Suppressor macrophage treated with lipopolysaccharide for 4 hours (primary cell): ENCODE data around the gene CASK.
"Not testable (repeated sequence)": the region's sequence is repeated elsewhere in the genome, so short reads cannot be mapped to it uniquely, and the experiment has no call there.

Experiments used
- DNase-seq: peaks from one replicate; pipeline ENCODE4 v3.0.0-alpha.2; 2020

Gene CASK

GRCh38 chrX:41553688-41554087 is 369.7 kb downstream of the CASK start:
- peak; percentile 5 for DNase-seq

GRCh38 chrX:41548411-41548810 is 374.9 kb downstream of the CASK start:
- DNase-seq = no peak

DNA sequence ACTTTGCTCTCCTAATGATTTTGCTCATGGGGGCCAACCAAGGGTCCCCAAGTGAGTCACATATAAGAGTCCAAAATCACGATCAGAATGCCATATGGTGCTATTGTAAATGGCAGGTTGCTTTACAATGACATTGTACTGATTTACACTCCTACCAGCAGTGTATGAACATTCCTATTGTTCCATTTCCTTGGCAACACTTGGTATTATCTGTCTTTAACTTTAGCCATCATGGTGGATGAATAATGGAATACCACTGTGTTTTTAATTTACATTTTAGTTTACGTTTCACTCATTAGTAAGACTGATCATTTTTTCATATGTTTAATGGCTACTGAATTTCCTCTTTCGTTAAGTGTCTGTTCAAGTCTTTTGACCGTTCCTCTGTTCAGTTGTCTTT is 379.7 kb downstream of the CASK start:
- no peak for DNase-seq

DNA sequence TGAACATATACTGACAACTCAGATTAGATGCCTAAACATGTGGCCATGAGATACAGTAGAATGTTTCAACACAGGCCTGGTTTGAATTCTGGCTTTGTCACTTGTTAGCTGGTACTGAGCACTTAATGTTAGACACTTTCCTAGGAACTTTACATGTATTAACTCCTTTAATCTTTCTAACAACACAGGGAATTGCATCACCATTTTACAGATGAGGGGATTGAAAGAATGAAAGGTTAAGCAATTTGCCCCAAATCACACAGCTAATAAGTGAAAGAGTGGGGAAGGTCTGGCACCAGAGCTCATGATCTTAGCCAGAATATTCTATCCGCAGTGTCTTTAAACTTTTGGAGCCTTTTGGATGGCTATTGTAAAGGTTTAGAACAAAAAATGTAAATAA is 380.3 kb downstream of the CASK start:
- DNase-seq = no peak

DNA sequence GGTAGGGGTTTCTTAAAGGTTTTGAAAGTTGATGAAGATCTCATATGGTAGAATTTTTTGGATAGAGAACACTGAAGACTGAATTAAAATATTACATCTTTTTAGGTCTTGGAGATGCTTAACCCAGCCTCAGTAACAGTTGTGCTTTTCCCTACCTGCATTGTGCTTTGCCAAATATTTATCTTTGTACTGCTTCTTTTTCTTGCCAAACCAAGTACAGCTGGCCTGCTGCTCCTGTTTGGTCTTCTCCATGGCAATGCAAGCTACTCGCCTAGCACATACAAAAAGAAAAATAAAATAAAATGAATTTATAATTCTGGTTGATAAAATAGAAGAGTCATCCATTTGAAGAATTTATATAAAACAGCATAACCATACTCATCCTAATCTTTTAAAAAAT is 380.8 kb downstream of the CASK start:
- DNase-seq = no peak

DNA sequence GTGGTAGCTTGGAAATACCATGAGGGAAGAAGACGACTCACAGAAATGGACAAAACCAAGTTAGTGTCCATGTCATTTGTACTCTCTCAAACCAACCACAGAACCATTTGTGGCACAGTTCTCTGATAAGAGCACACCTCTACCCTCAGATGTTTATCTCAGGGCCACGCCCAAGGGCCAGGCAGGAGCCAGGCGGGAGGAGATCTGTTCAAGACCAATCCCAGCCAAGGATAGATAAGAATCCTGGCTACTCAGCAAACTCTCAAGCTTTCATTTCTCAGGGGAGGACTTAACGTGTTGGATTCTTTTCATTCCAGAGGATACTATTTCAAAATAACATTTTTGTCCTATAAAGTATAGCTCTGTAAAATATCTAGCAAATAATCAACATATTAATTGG is 381.2 kb downstream of the CASK start:
- DNase-seq = no peak

DNA sequence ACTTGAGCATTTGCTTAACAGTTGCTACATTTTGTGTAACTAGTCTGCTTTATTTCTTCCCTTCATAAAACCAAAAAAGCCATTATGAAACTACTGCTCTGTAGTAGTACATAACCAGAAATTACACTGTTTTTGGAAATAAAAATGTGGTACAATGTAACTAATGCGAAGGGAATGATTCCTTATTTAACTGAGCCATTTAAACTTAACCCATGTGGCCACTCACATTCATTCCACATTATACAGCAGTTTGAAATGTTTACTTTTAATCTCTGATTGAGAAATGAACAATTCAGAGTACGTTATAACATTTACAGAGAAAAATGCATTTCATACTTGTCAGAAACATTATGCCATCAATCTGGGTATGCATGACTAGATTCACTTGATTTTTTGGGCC is 382.0 kb downstream of the CASK start:
- DNase-seq = no peak

GRCh38 chrX:41538707-41539106 is 384.6 kb downstream of the CASK start:
- no peak for DNase-seq

- DNase-seq = no peak
Observed at GRCh38 chrX:41530085-41530484, 393.3 kb downstream of the CASK start.

- DNase-seq = no peak
Observed at GRCh38 chrX:41529221-41529620, 394.1 kb downstream of the CASK start.

- no peak for DNase-seq
Observed at GRCh38 chrX:41528784-41529183, 394.6 kb downstream of the CASK start.

DNA sequence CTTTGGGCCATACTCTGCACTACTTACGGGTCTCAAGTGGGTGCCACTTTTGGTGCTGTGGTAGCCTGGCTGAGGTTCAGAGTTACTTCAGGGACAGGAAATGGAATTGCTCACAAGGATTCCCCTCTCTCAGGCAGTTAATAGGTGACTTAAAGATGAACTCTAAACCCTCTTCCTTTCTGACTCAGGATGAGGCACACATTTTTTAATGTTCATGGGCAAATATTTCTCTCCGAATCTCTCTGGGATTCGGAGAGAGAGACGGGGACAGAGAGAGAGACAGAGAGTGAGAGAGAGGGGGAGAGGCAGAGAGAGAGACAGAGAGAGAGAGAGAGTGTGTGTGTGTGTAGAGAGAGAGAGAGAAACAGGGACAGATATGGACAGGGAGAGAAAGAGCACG is 396.4 kb downstream of the CASK start:
- no peak for DNase-seq

DNA sequence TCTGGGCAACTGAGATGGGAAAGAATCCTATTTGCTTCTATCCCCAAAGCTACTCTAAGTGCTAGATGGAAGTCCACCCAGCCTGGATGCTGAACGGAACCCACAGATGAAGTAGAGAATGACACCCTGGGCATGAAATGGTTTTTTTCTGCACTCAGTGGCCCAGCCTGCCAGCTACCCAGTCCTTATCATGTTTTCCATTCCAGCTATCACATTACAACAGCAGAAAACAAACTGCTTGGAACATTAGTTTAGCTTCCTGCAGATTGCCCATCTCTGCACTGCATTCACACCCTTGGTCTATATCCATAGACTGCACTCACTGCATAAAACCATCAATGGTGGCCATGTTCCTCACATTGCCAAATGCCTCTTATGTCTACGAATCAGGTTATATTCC is 397.1 kb downstream of the CASK start:
- no peak for DNase-seq

GRCh38 chrX:41522671-41523070 is 400.7 kb downstream of the CASK start:
- no peak for DNase-seq

GRCh38 chrX:41522081-41522480 is 401.3 kb downstream of the CASK start:
- no peak for DNase-seq

DNA sequence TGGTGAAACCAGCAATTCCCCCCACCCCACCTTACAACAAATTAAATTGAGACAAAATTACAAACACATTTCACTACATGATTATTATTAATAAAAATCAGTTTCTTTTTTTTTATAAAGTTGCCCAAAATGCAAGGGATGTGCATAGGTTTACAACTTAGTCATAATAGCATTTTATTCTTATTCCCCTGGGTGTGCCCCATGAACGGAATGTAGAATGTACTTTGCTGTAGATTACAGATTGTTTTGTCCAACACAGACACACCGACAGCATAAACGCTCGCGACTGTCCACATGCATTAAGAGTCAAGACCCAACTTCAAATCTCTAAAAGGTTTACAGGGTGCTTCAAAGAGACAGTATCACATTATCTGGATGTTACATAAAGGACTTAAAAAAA is 403.9 kb downstream of the CASK start:
- DNase-seq = no peak

DNA sequence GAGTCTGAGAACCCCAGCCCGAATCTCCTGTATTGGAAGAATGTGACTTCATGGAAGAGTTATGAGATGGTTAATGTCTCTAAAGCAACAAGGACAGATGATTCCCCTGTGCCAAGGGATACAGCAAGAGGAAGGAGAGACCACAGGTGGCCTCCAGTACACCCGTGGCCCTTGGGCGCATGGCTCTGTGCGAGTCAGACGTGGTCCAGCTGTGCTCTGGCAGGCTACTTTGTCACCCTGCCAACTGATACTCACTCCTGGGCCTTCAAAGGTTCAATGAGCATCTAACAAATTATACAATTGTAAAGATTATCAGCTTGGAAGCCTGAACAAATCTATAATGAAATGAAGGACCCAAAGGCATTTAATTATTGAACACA is 404.5 kb downstream of the CASK start:
- DNase-seq = no peak

DNA sequence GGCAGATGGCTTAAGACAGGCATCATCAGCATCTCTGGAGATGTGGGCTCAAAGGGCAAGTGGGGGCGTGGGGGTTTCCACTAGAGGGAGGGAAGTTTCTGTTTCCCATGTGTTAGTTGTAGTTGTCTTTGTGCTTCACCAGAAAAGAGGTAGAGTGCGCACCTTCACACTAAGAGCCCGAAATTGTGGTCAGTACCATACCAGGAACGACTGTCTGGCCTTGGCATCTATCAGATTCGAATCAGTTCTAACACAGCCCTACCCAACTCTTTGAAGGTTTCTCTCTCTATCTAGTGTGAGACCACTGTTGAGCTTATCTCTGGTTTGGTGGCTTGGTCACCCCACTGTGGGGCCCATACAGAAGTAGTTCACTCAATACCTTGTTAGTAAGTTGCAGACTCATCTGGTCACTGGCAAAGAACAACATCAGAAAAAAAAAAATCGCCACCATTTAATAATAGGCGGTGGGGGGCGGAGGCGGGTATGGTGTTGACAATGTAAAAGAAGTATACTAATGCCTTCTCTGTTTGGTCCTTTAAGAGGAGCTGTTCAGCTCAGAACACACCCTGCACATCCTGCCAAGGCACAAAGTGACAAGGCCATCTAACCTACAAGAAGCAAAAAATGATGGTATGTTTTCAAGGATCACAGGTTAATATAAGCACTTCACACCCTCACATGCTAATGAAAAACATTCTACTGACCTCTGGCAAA is 405.1 kb downstream of the CASK start:
- no peak for DNase-seq

GRCh38 chrX:41516999-41517765 is 406.2 kb downstream of the CASK start:
- DNase-seq = no peak

DNA sequence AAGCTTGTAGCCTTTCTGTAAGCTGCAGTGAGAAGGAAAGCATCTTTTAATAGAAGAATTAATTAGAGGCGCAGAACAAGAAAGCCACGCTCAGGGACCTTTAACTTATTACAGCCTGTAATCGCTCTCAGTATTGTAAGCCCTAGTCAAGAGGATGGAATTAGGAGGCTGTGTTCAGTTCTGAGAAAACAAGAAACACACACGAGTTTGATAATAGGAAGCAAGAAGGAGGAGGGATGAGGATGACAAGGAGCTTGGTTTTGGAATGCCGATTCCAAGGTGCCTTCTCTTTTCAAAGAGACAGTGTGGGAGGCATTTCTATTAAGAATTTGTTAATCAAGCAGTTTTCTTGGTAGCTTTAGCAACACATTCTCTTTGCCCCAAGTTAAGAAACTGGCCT is 406.9 kb downstream of the CASK start:
- no peak for DNase-seq

GRCh38 chrX:41515376-41515775 is 408.0 kb downstream of the CASK start:
- DNase-seq = no peak

DNA sequence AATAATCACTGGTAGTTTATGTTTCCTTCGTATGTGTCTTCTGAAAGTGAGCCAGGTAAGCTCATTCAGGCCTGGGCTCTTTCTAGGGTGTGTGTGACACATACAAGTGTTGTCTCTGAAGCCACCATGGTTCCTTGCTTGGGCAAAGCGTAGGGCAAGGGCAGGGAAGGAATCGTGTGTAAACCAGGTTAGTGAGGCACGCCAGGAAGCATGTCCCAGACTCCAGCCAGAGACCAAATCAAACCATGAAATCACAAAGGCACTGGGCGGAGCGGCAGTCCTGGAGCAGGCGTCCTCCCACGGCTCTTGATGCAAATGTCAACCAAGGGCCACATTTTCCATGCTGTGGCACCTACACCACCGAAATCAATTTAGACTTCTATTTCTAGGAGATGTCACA is 409.2 kb downstream of the CASK start:
- DNase-seq = no peak

DNA sequence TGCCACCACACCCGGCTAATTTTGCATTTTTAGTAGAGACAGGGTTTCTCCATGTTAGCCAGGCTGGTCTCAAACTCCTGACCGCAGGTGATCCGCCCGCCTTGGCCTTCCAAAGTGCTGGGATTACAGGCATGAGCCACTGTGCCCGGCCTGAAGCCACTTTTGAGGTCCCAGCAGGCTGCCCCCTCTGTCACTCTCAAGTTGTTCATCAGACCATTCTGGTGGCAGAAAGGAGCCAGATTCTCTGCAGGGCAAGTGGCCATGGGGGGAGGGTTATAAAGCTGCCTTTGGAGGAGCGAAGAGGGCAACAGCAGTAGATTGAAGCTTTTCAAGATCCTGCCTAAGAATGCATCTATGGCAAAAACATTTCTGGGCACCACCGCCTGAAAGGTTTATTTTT is 410.5 kb downstream of the CASK start:
- not testable (repeated sequence) for DNase-seq

DNA sequence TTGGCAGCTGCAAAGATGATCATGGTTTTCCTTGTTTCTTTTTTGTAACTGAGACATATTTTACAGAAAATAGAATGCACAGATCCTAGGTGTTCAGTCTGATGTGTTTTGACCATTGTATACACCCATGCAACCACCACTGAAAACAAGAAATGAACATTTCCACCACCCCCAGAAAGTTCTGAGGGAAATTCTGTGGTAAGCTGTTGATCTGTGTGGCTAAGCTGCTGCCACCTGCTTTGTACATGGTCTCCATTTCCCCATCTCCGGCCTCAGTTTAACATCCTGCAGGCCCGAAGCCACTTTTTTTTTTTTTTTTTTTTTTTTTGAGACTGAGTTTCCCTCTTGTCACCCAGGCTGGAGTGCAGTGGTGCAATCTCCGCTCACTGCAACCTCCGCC is 411.0 kb downstream of the CASK start:
- no peak for DNase-seq

- no peak for DNase-seq
Observed at GRCh38 chrX:41507919-41508318, 415.4 kb downstream of the CASK start.
